ENCODE data around the gene LMO7. TPM values are rescaled to one million over a fixed set of nuclear protein-coding genes. Genes with fewer than 3 reads are reported as not detected.

Gene LMO7
- total RNA-seq = 9.8 and 18.4 TPM in 2 replicates

GRCh38 chr13:75635828-75636435 is at the start of gene LMO7:
LMO7 (plus strand) TSS chr13:75636330; CDS start chr13:75636658, 328 bp downstream.

Other genes starting within 250 kb of the LMO7 start
- gene TBC1D4, start 154.2 kb upstream of the LMO7 start, total RNA-seq = 70.5 and 71.7 TPM in 2 replicates
- gene COMMD6, start 98.5 kb upstream of the LMO7 start, total RNA-seq = 54.2 and 64.8 TPM in 2 replicates
- 75.8 and 77.2 TPM in 2 replicates for gene UCHL3, start 86.5 kb upstream of the LMO7 start, total RNA-seq

All from mammary microvascular endothelial cell (primary cell).